Ovary (tissue), 9 donors: ENCODE results near the gene PACC1. TPM values are rescaled to one million over a fixed set of nuclear protein-coding genes. Genes with fewer than 3 reads are reported as not detected.

Source experiments
- DNase-seq, 5 donors: peaks; one replicate each; pipeline ENCODE4 v3.0.0-alpha.2; 2019 to 2020
- H3K27ac ChIP-seq, 2 donors: fragments of 200-600 bp; one replicate each; pipeline versions ENCODE4 v1.5.1 to v1.8.0; 2019 to 2022
- H3K27me3 ChIP-seq: fragments of 200-600 bp; one replicate; pipeline ENCODE4 v1.8.0; 2022
- H3K36me3 ChIP-seq: fragments of 200-600 bp; sonication (generic); one replicate; pipeline ENCODE4 v1.5.1; 2019
- H3K4me1 ChIP-seq: one replicate; pipeline ENCODE4 v1.8.1; 2013; ENCODE audit warnings: mild to moderate bottlenecking, moderate library complexity; ENCODE audit not compliant: insufficient read depth
- H3K4me3 ChIP-seq: fragments of 200-600 bp; sonication (generic); one replicate; pipeline ENCODE4 v1.5.1; 2017
- H3K9me3 ChIP-seq, 2 donors: fragments of 200-600 bp in 1 of 2; sonication (generic) in 1 of 2; one replicate each; pipeline versions ENCODE4 v1.5.1 to v1.8.1; 2013 to 2019; ENCODE audit warnings: mild to moderate bottlenecking in 1 of 2, moderate library complexity in 1 of 2
- EP300 ChIP-seq: sonication (generic); formaldehyde crosslinking; IDR thresholded peaks from one replicate; pipeline ENCODE4 v1.6.1; 2017; ENCODE audit warnings: antibody characterized with exemption
- POLR2A ChIP-seq: fragments of 450-650 bp; IDR thresholded peaks from one replicate; pipeline ENCODE4 v1.6.1; 2017; ENCODE audit warnings: antibody characterized with exemption, mild to moderate bottlenecking, moderate library complexity
- WGBS, 3 donors: extraction: QIAGEN DNeasy Blood & Tissue Kit in 1 of 3; methylation state at CpG; one replicate each; pipeline versions ENCODE4 v1.1.5 to v1.1.7; 2013 to 2017; 5-methylcytosine and 5-hydroxymethylcytosine counted together
- intact Hi-C, 4 donors: fragments of 100-400 bp; cut with DNase I; formaldehyde crosslinking; loops; one replicate each; pipeline versions ENCODE4 v1.11.0 to v1.15.1; 2022 to 2023
- polyA plus RNA-seq, 2 donors: library from polyadenylated mRNA; stranded (reverse); fragments of 200-250 nt in 1 of 2; fragments of 350-450 nt in 1 of 2; fragmentation: Illumina TruSeq in 1 of 2; extraction: RNeasy Lipid Tissue Mini Kit (QIAGEN cat#74804) in 1 of 2; gene quantifications; one replicate each; pipeline ENCODE4 v1.2.3, GENCODE V29; 2013 to 2014
- total RNA-seq, 7 donors: library from RNA; depleted of rRNA in 2 of 7; stranded (reverse); fragments of >200 nt in 2 of 7; fragmentation: NEBNext Ultra II Directional in 3 of 7; extraction: Animal tissue kit (Norgen Biotek cat#: 25700) in 3 of 7; gene quantifications; one replicate each; pipeline versions ENCODE4 v1.1.0 to v1.2.4, GENCODE V29; 2016 to 2023
- TF ChIP-seq, protein P1 (sequence below), 3 donors: fragments of 450-650 bp in 2 of 3; fragments of 200-600 bp in 1 of 3; IDR thresholded peaks; one replicate each; pipeline versions ENCODE4 v1.5.1 to v1.8.0; 2016 to 2022; ENCODE audit warnings: antibody characterized with exemption in 3 of 3, mild to moderate bottlenecking in 1 of 3
- donor health status: DM: no; HTN: no; CAD: no; lungs with moderate emphysema.
- donor health status: DM: no; HTN: no; CAD: no.
- donor health status: Bipolar disorder and iron deficiency.
- donor health status: DM: yes; HTN: yes; CAD: no.
- donor health status: DM: no; HTN: no; CAD: no.
- donor health status: DM: yes; HTN: yes; CAD: no.

PACC1 gene
- total and polyA plus RNA-seq, 9 donors = 1.9 to 9.5 (median 2.9) TPM

DNA sequence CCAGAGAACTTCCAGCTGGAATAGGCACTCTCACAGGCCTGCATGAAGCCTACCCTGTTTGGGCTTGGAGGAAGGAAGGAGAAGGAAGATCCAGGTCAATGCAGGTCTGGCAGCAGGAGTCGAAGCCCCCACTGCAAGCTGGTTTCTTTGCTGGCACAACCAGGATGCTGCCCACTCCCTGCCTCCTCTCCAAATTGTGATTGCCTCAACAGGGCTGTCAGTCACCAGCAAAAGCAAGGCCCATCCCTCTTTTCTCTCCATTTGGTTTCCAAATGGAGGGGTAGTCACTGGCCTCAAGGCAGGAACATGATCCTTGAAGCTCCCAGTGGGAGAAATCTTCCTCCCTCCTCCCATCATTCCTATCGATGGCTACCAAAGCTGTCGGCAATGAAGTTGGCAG is 37.0 kb downstream of the PACC1 start:
- H3K4me3 ChIP-seq = no peak overlapping the region
- 93 to 100% (median 96%) methylated on average over 3 of the region's 3 CpGs for WGBS, 3 donors
- intact Hi-C loops = no loop called here
- DNase-seq = no peak
- no peak overlapping the region for H3K27ac ChIP-seq
- no peaks in the 10 kb centered on the region for H3K4me1 ChIP-seq
- no peaks in the 10 kb centered on the region for H3K9me3 ChIP-seq
- TF ChIP-seq POLR2A = no peak
- no peak for TF ChIP-seq EP300
- TF ChIP-seq, protein P1, sequence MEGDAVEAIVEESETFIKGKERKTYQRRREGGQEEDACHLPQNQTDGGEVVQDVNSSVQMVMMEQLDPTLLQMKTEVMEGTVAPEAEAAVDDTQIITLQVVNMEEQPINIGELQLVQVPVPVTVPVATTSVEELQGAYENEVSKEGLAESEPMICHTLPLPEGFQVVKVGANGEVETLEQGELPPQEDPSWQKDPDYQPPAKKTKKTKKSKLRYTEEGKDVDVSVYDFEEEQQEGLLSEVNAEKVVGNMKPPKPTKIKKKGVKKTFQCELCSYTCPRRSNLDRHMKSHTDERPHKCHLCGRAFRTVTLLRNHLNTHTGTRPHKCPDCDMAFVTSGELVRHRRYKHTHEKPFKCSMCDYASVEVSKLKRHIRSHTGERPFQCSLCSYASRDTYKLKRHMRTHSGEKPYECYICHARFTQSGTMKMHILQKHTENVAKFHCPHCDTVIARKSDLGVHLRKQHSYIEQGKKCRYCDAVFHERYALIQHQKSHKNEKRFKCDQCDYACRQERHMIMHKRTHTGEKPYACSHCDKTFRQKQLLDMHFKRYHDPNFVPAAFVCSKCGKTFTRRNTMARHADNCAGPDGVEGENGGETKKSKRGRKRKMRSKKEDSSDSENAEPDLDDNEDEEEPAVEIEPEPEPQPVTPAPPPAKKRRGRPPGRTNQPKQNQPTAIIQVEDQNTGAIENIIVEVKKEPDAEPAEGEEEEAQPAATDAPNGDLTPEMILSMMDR (IDR thresholded peaks at IDR 0.05) = no peak
- no peaks in the 10 kb centered on the region for H3K36me3 ChIP-seq
- no peaks in the 10 kb centered on the region for H3K27me3 ChIP-seq

DNA sequence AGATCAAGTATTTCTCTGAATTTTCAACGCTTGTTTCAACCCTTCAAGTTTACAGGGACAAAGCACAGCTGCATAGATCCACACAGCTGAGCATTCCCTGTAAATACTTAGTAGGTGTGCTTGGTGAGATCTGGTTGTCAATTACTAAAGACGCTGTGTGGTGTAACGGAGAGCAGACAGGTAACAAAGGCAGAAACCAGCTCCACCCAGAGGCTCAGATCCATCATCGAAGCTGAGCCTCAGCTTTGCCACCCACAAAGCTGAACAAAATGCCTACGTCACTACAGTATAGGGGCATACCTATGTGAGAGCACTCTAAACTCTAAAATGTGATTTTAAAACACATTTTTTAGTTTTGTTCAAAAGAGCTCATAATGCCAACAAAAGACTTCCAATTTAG is 38.7 kb downstream of the PACC1 start:
- no peak for DNase-seq
- no peaks in the 10 kb centered on the region for H3K27me3 ChIP-seq
- WGBS, 3 donors = 74 to 93% (median 76%) methylated on average over 5 of the region's 5 CpGs
- TF ChIP-seq, protein P1 (IDR thresholded peaks at IDR 0.05) = no peak
- TF ChIP-seq EP300 = no peak
- TF ChIP-seq POLR2A = no peak
- no peaks in the 10 kb centered on the region for H3K36me3 ChIP-seq
- intact Hi-C loops = no loop called here
- H3K27ac ChIP-seq = no peak overlapping the region
- no peaks in the 10 kb centered on the region for H3K4me1 ChIP-seq
- no peak overlapping the region for H3K4me3 ChIP-seq
- H3K9me3 ChIP-seq = no peaks in the 10 kb centered on the region

GRCh38 chr1:212368073-212368484 is 46.6 kb downstream of the PACC1 start:
- H3K27me3 ChIP-seq = no peaks in the 10 kb centered on the region
- 77 to 84% (median 77%) methylated on average over 3 of the region's 3 CpGs for WGBS, 3 donors
- no peak overlapping the region for H3K4me3 ChIP-seq
- no peaks in the 10 kb centered on the region for H3K36me3 ChIP-seq
- H3K4me1 ChIP-seq = no peaks in the 10 kb centered on the region
- no peaks in the 10 kb centered on the region for H3K9me3 ChIP-seq
- TF ChIP-seq, protein P1 (IDR thresholded peaks at IDR 0.05) = no peak
- TF ChIP-seq POLR2A = no peak
- no peak for TF ChIP-seq EP300
- DNase-seq = no peak
- no peak overlapping the region for H3K27ac ChIP-seq
- intact Hi-C loops = no loop called here

- Histone ChIP-seq H3K4me3 (no peak overlapping the region), H3K4me1 (no peaks in the 10 kb centered on the region), H3K9me3 (no peaks in the 10 kb centered on the region), H3K27ac (no peak overlapping the region), H3K36me3 (no peaks in the 10 kb centered on the region), H3K27me3 (no peaks in the 10 kb centered on the region)
- DNase-seq = no peak
- TF ChIP-seq POLR2A (no peak), EP300 (no peak)
- TF ChIP-seq, protein P1 (IDR thresholded peaks at IDR 0.05) = no peak
- intact Hi-C loops = no loop called here
- WGBS, 3 donors = 50 to 90% methylated on average over 2 of the region's 2 CpGs; no CpG with 5 or more reads in 1 of the 3 donors
Observed at GRCh38 chr1:212367474-212368072, 47.1 kb downstream of the PACC1 start.
